ENCODE measurements around the gene CTCFL. TPM values are rescaled to one million over a fixed set of nuclear protein-coding genes. Genes with fewer than 3 reads are reported as not detected.
"Not testable (repeated sequence)": the region's sequence is repeated elsewhere in the genome, so short reads cannot be mapped to it uniquely, and the experiment has no call there.

Gene CTCFL
- total RNA-seq, 1 experiment from 2014 or later, result not detected

DNA sequence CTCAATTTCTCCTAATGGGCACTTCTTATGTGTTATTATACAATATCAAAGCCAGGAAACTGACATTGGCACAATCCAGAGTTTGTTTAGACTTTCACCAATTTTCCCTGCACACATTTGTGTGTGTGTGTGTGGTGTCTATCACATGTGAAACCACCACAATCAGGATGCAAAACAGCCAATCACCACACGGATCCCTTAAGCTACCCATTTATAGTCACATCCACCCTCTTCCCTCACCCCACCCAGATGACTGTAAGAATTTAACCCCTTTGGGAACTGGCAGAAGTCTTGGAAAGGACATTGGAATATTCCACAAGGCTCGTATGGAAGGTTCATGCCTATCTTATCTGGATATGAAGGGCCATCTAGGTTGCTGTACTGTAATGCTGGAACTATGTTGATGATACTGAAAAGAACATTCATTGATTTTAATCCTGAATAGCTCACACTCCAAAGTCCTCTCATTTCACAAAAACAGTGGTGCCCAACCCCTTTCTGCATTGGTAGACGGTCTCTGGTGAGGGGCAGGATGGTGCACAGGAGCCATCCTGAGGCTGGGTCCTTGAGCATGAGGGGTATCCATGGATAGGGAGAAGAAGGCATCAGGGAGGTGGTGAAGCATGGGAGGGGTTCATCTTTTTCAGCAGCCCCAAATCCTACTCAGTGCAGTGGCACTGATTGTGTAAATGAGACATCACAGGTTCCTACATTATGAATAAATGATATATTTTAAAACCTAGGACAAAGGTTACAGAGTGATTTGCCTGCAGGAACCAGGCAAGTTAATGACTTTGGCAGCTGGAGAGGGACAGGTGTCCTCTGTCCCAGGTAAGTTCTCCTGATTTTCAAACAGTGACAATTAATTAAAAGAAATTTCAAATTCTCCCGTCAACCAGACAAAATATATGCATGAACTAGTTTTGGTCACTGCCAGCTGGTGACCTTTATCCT lies 12.1 kb upstream of the CTCFL start:
- DNase-seq (ENCODE audit: low spot score), result no peak

DNA sequence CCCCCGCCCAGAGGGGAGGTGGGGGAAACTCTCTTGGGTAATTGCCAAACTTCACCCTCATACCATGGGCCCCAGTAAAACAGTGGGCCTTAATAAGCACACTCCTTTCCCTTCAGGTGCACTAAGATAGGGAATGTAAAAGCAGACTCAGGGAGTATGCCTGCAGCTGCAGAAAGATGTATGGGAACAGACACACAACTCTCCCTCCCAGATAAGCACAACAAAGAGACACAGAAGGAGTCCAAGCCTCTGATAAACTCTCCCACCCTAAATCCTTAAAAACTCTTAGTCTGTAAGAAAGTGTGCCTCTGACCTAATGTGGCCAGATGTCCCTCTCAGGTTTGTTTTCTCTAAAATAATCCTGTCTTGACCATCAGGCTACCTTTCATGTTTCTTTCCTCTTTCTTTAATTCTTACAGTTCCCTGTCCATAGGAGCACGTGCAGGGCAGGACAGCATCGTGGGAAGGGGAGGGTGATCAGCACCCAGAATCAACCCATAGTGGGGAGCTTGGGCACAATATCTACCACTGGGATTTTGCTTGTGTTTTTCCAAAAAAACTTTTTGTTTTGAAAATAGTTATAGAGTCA lies 11.3 kb upstream of the CTCFL start:
- DNase-seq (ENCODE audit: low spot score), result no peak

- no peak for DNase-seq (ENCODE audit: low spot score)
These were observed 10.4 kb upstream of the CTCFL start for GRCh38 chr20:57535297-57535696.

DNA sequence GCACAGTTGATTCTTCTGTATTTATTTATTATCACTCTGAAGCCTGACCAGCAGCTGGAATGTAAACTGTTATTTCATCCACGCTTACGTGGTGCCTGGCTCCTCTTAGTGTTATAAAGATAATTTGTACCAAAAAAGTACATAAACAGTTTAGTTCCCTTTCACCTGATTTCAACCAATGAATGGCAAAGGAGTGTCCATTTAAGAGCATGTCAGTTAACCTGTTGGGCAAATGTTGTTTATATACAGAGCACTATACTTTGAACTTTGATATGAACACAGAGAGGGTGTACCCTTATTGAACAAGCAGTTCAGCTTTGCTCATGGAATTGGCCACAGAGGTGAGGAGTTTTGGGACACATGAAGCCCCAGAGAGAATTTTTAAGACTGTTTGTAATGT lies 7.2 kb upstream of the CTCFL start:
- no peak for DNase-seq (ENCODE audit: low spot score)

DNA sequence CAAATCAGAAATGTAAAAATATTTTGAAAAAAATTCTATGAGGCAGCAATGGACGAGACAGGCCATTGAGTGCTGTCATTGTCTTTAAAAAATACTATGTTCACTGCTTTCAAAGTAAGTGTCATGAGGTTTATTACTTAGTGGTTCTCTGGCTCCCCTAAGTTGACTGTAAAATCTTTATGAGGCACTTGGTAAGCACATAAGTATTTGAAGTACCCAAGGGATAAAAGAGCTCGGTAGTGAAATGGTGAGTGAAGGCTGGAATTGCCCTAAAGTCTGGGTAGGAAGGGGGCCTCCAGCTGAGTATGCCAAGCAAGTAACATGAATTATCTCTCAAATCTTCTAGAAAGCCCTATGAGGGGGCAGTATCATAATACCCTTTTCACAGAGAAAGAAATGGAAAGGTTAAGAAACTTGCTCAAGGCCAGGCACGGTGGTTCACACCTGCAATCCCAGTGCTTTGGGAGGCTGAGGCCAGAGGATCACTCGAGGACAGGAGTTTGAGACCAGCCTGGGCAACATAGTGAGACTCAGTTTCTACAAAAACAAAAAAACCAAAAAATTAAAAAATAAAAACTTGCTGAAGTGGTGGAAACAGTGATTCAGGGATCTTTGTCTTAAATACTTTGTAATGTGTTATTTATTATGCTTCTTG lies 5.5 kb upstream of the CTCFL start:
- no peak for DNase-seq (ENCODE audit: low spot score)

GRCh38 chr20:57529810-57530209 lies 4.9 kb upstream of the CTCFL start:
- DNase-seq (ENCODE audit: low spot score), result no peak

GRCh38 chr20:57529160-57529585 lies 4.2 kb upstream of the CTCFL start:
- DNase-seq (ENCODE audit: low spot score), result no peak

GRCh38 chr20:57528148-57528547 lies 3.2 kb upstream of the CTCFL start:
- DNase-seq (ENCODE audit: low spot score), result no peak

DNA sequence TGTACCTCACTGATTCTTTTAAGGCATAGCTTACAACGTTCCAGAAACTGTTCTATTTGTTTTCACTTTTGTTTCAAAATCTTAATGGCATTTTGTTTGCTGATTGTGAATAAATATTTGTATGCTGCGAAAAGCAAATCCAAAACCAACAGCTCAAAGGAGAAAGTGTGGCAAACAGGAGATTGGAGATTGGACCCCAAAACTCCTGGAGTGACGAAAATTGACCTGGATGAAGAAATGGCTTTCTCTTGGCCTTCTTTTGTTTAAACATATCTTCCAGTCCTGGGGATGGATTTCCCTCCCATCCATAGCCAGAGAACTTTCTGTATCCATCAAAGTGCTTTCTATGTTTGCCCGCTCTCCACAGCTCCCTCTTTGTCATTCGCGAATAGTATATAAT lies 2.8 kb upstream of the CTCFL start:
- DNase-seq (ENCODE audit: low spot score), result no peak

- no peak for DNase-seq (ENCODE audit: low spot score)
These were observed 2.0 kb upstream of the CTCFL start for GRCh38 chr20:57526885-57527460.

GRCh38 chr20:57526087-57526884 lies 1.3 kb upstream of the CTCFL start:
- DNase-seq (ENCODE audit: low spot score), result peak; percentile 14

GRCh38 chr20:57525328-57526086 lies 567 bp upstream of the CTCFL start:
- no peak for DNase-seq (ENCODE audit: low spot score)

- no peak for DNase-seq (ENCODE audit: low spot score)
These were observed 1.2 kb downstream of the CTCFL start for GRCh38 chr20:57523782-57524181.

DNA sequence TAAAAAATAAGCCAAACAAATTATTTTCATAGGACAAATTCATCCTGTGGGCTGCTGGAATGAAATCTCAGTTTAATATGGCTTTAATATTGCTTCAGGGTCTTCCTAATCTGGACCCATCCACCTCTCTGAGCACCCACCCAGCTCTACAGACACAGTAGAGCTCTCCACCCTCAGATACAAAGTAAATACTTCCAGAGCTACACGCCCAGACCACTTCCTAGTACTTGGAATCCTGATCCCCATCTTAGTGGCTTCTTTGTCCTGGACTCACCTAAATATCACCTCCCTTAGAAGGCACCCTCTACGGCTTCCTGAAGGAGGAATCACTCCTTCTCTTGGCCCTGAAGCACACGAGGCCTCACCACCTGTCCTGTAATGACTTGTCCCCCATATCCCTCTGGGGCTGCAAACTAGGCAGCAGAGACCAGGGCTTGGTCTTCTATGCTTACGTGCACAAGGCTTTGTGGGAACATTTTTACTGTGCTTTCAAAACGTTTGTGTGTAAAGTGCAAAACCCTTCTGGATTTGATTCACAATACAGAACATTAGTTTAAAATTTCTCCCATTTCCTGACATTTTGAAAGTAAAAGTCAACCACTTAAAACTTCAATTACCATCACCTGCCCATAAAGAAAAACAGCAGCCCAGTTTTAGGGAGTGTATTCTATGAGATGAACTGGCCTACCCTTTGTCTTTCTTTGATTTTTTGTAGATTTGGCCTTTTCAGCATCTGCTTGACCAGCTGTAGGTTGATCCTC lies 2.4 kb downstream of the CTCFL start:
- DNase-seq (ENCODE audit: low spot score), result no peak

DNA sequence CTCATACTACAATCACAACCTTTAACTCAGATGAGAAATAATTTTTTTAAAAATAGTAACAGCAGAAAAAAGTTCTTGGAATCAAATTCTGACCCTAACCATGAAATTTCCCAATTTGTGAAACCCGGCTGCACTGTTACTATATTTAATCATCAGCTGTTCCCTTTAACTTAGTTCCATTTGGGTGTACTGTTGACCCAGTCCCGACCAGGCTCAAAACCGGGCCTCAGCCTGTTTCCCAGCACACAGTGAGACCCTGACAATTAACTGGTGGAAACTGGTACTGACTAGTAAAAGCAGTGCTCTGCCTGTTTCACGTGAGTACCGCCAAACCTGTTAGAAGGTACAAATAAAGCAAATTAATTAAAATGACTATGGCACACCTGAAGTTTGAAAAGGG lies 7.0 kb downstream of the CTCFL start:
- no peak for DNase-seq (ENCODE audit: low spot score)

DNA sequence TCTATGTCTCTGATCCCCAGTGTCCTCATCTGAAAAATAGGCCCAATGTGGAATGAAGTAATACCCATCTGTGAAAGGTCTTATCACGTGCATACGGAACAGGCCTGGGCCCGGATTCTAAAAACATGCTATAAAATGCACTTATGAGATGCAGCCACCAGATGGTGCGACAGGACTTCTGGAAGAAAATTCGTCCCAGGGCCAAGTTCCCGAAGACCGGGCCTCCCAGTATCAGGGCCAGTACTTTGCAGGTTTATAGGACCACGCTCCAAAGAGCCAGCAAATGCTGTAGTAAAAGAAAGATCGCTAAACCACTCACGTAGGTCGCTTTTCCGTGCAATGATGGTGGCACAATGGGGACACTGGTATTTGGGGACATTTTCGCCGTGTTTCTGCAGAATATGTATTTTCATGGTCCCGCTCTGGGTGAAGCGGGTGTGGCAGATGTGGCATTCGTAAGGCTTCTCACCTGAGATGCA lies 10.6 kb downstream of the CTCFL start:
- DNase-seq (ENCODE audit: low spot score), result peak; percentile 90

GRCh38 chr20:57513199-57513598 lies 11.7 kb downstream of the CTCFL start:
- no peak for DNase-seq (ENCODE audit: low spot score)

- no peak for DNase-seq (ENCODE audit: low spot score)
These were observed 12.5 kb downstream of the CTCFL start for GRCh38 chr20:57512432-57512831.

GRCh38 chr20:57511709-57512108 lies 13.2 kb downstream of the CTCFL start:
- DNase-seq (ENCODE audit: low spot score), result not testable (repeated sequence)
